Measurements from ENCODE around the gene RS1. TPM values are rescaled to one million over a fixed set of nuclear protein-coding genes. Genes with fewer than 3 reads are reported as not detected.

RS1 gene
- total RNA-seq, 1 experiment from 2014 or later = not detected

DNA sequence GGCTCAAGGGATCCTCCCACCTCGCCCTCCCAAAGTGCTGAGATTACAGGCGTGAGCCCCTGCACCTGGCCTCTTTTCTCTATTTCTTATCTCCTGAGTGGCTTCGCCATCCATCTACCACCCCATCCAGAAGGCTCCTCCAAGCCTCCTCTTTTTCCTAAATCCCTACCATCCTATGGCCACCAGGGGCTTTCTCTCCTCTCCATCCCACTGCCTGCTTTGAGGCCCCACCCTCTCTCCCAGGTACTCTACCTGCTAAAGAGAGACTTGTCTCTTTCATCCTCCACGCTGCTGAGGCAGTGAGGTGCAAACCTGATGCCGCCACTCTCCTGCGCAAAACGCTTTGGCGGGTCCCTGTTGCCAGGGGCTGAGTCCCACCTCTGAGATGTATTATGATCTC lies 7.0 kb downstream of the RS1 start:
- TF ChIP-seq EZH2 (IDR thresholded peaks at IDR 0.05; ENCODE audit: low read length, unreplicated experiment) (no peak), EZH2phosphoT487 (IDR thresholded peaks at IDR 0.05; ENCODE audit: borderline replicate concordance, low read length) (no peak)
- TF ChIP-seq, protein P1, sequence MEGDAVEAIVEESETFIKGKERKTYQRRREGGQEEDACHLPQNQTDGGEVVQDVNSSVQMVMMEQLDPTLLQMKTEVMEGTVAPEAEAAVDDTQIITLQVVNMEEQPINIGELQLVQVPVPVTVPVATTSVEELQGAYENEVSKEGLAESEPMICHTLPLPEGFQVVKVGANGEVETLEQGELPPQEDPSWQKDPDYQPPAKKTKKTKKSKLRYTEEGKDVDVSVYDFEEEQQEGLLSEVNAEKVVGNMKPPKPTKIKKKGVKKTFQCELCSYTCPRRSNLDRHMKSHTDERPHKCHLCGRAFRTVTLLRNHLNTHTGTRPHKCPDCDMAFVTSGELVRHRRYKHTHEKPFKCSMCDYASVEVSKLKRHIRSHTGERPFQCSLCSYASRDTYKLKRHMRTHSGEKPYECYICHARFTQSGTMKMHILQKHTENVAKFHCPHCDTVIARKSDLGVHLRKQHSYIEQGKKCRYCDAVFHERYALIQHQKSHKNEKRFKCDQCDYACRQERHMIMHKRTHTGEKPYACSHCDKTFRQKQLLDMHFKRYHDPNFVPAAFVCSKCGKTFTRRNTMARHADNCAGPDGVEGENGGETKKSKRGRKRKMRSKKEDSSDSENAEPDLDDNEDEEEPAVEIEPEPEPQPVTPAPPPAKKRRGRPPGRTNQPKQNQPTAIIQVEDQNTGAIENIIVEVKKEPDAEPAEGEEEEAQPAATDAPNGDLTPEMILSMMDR (conservative IDR thresholded peaks at IDR 0.05; ENCODE audit: low read depth, low read length) = peak; percentile 51; the same call in 1 of the 2 replicates
- intact Hi-C loops (cut with micrococcal nuclease) = no loop called here
- peak; percentile 33; the same call in 1 of the 2 replicates for ATAC-seq
- POLR2A ChIA-PET (ENCODE audit: unreplicated experiment) = no interaction called here
- CTCF ChIA-PET = no interaction called here
- Histone ChIP-seq H3K36me3 (ENCODE audit: low read depth, low read length) (no peaks in the 10 kb centered on the region), H4K20me1 (ENCODE audit: low read length) (no peaks in the 10 kb centered on the region), H3K9me2 (replicated peaks; ENCODE audit: low read length) (no peaks in the 10 kb centered on the region), H2AFZ (ENCODE audit: low read length) (no peak overlapping the region), H3K27ac (ENCODE audit: low read length) (no peak overlapping the region), H3K27me3 (ENCODE audit: low read length) (no peaks in the 10 kb centered on the region), H3K9ac (ENCODE audit: low read length) (no peak overlapping the region), H3K4me2 (ENCODE audit: low read length) (no peak overlapping the region), H3K9me3 (ENCODE audit: low read length) (no peaks in the 10 kb centered on the region), H3K4me3 (ENCODE audit: low read length) (no peak overlapping the region), H3F3A (ENCODE audit: low read length, unreplicated experiment) (no peaks in the 10 kb centered on the region), H3K4me1 (ENCODE audit: insufficient read depth, low read length) (no peaks in the 10 kb centered on the region), H3K79me2 (ENCODE audit: low read length) (no peaks in the 10 kb centered on the region)
- BruUV-seq (replicated peaks) = no TSS peak
- peak; percentile 18 for DNase-seq

DNA sequence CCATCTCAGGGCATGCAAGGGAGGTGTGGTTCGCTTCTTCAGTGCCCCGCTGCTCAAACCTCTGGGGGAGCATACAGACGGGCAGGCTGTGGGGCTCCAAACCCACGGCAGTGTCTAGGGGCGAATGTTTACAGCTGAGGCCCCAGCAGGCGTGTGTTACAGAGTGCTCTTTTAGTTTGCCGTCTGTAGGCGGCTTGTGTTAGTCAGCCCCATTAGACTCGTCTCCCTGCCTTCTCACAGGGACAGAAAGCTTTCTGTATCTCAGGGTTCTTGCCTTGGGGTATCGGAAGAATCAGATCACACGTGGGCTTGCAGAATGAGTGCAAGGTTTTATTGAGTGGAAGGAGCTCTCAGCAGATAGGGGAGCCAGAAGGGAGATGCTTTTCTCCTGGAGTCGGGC lies 10.6 kb downstream of the RS1 start:
- BruUV-seq (replicated peaks) = no TSS peak
- H3K9me3 ChIP-seq (ENCODE audit: low read length) = no peaks in the 10 kb centered on the region
- no peaks in the 10 kb centered on the region for H3K36me3 ChIP-seq (ENCODE audit: low read depth, low read length)
- DNase-seq = no peak
- intact Hi-C loops (cut with micrococcal nuclease) = no loop called here
- no peaks in the 10 kb centered on the region for H3F3A ChIP-seq (ENCODE audit: low read length, unreplicated experiment)
- POLR2A ChIA-PET (ENCODE audit: unreplicated experiment) = no interaction called here
- ATAC-seq = no peak
- no peak overlapping the region for H3K9ac ChIP-seq (ENCODE audit: low read length)
- no peaks in the 10 kb centered on the region for H3K9me2 ChIP-seq (replicated peaks; ENCODE audit: low read length)
- no peaks in the 10 kb centered on the region for H3K4me1 ChIP-seq (ENCODE audit: insufficient read depth, low read length)
- no peaks in the 10 kb centered on the region for H4K20me1 ChIP-seq (ENCODE audit: low read length)
- H3K4me2 ChIP-seq (ENCODE audit: low read length) = no peak overlapping the region
- CTCF ChIA-PET = no interaction called here
- no peaks in the 10 kb centered on the region for H3K79me2 ChIP-seq (ENCODE audit: low read length)
- H3K27ac ChIP-seq (ENCODE audit: low read length) = no peak overlapping the region
- no peak overlapping the region for H2AFZ ChIP-seq (ENCODE audit: low read length)
- no peaks in the 10 kb centered on the region for H3K27me3 ChIP-seq (ENCODE audit: low read length)
- H3K4me3 ChIP-seq (ENCODE audit: low read length) = no peak overlapping the region
- TF ChIP-seq, protein P1 (conservative IDR thresholded peaks at IDR 0.05; ENCODE audit: low read depth, low read length) = no peak
- TF ChIP-seq EZH2 (IDR thresholded peaks at IDR 0.05; ENCODE audit: low read length, unreplicated experiment) (no peak), EZH2phosphoT487 (IDR thresholded peaks at IDR 0.05; ENCODE audit: borderline replicate concordance, low read length) (no peak)

DNA sequence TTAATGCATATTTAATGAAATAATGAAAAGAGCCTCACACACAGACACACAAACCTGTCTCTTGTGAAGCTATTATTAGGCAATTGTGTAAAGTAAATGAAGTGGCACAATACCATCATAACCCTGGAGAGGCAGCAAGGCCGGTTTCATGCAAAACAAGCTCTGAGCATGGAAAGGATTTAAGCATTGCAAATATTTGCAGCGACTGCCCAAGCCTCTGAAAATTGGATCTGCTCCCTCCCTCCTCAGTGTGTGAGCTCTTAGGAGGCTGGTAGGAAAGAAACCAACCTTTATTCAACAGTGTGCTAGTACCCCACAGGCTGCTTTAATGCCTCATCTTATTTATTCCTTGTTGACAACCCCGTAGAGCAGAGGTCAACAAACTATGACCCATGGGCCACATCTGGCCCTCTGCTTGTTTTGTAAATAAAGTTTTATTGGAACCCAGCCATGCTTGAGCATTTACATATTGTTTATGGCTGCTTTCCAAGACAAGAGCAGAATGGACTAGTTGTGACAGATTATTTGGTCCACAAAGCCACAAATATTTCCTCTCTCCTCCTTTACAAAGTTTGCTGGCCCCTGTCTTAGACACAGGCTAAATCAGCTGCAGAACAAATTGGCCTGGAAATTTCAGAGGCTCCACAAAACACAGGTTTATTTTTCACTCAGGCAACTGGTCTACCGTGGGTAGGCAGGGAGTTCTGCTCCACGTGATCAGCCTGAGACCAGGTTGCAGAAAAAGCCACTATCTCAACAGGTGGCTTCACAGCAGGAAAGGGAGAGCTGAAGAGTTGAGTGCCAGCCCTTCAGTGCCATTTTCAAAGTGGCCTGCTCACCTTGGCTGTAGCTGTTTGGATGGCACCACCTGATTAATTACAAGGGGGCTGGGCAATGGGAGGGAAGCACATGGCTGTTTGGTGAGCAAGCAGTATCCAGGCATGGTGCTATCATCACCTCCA lies 16.8 kb downstream of the RS1 start:
- TF ChIP-seq, protein P1 (conservative IDR thresholded peaks at IDR 0.05; ENCODE audit: low read depth, low read length) = no peak
- no peak for TF ChIP-seq EZH2 (IDR thresholded peaks at IDR 0.05; ENCODE audit: low read length, unreplicated experiment)
- TF ChIP-seq EZH2phosphoT487 (IDR thresholded peaks at IDR 0.05; ENCODE audit: borderline replicate concordance, low read length) = no peak

More for the DNA sequence above, 16.8 kb downstream of the RS1 start:
- H3K27me3 ChIP-seq (ENCODE audit: low read length) = no peaks in the 10 kb centered on the region
- ChIA-PET POLR2A (ENCODE audit: unreplicated experiment) (no interaction called here), CTCF (no interaction called here)
- intact Hi-C loops (cut with micrococcal nuclease) = no loop called here
- ATAC-seq (no peak), DNase-seq (no peak)
- no peak overlapping the region for H3K9ac ChIP-seq (ENCODE audit: low read length)
- no peak overlapping the region for H2AFZ ChIP-seq (ENCODE audit: low read length)
- no peak overlapping the region for H3K4me2 ChIP-seq (ENCODE audit: low read length)
- no peaks in the 10 kb centered on the region for H3K9me3 ChIP-seq (ENCODE audit: low read length)
- H3K27ac ChIP-seq (ENCODE audit: low read length) = no peak overlapping the region
- H3K4me1 ChIP-seq (ENCODE audit: insufficient read depth, low read length) = no peaks in the 10 kb centered on the region
- H3K36me3 ChIP-seq (ENCODE audit: low read depth, low read length) = no peaks in the 10 kb centered on the region
- H3F3A ChIP-seq (ENCODE audit: low read length, unreplicated experiment) = no peaks in the 10 kb centered on the region
- no peaks in the 10 kb centered on the region for H4K20me1 ChIP-seq (ENCODE audit: low read length)
- no peaks in the 10 kb centered on the region for H3K9me2 ChIP-seq (replicated peaks; ENCODE audit: low read length)
- no peaks in the 10 kb centered on the region for H3K79me2 ChIP-seq (ENCODE audit: low read length)
- no peak overlapping the region for H3K4me3 ChIP-seq (ENCODE audit: low read length)
- no TSS peak for BruUV-seq (replicated peaks)

Data from PC-3 (cell line).